Heart right ventricle (tissue), 16 donors: ENCODE data around the gene RPS6KA3. TPM values are rescaled to one million over a fixed set of nuclear protein-coding genes. Genes with fewer than 3 reads are reported as not detected.

ENCODE experiments used
- ATAC-seq, 8 donors: fragments of 200-7000 bp; cut with Tn5 transposase; one replicate each; pipeline ENCODE4 v1.9.1; 2020; ENCODE audit warnings: mild to moderate bottlenecking in 8 of 8, moderate library complexity in 8 of 8, moderate number of reproducible peaks in 1 of 8
- DNase-seq, 2 donors: peaks; one replicate each; pipeline ENCODE4 v3.0.0-alpha.2; 2020
- H3K27ac ChIP-seq, 10 donors: fragments of 200-600 bp; sonication (generic) in 2 of 10; one replicate each; pipeline versions ENCODE4 v1.5.0 to v1.8.0; 2020 to 2022; ENCODE audit warnings: mild to moderate bottlenecking in 3 of 10
- H3K27me3 ChIP-seq, 7 donors: fragments of 200-600 bp; one replicate each; pipeline ENCODE4 v1.8.0; 2021 to 2022; ENCODE audit warnings: mild to moderate bottlenecking in 2 of 7
- H3K36me3 ChIP-seq, 9 donors: fragments of 200-600 bp; sonication (generic) in 1 of 9; one replicate each; pipeline versions ENCODE4 v1.5.0 to v1.8.0; 2020 to 2022; ENCODE audit warnings: mild to moderate bottlenecking in 2 of 9
- H3K4me1 ChIP-seq, 9 donors: fragments of 200-600 bp; sonication (generic) in 1 of 9; one replicate each; pipeline versions ENCODE4 v1.5.0 to v1.8.0; 2020 to 2022; ENCODE audit warnings: mild to moderate bottlenecking in 4 of 9
- H3K4me3 ChIP-seq, 10 donors: fragments of 200-600 bp; sonication (generic) in 2 of 10; one replicate each; pipeline versions ENCODE4 v1.5.0 to v1.8.0; 2020 to 2022; ENCODE audit warnings: mild to moderate bottlenecking in 7 of 10, moderate library complexity in 2 of 10
- H3K9me3 ChIP-seq, 11 donors: fragments of 200-600 bp in 10 of 11; sonication (generic) in 2 of 11; one replicate each; pipeline versions ENCODE4 v1.5.0 to v1.8.0; 2013 to 2022; ENCODE audit warnings: mild to moderate bottlenecking in 2 of 11, control low read depth in 1 of 11, moderate library complexity in 1 of 11
- CTCF ChIP-seq, 9 donors: fragments of 200-600 bp; sonication (generic) in 2 of 9; IDR thresholded peaks; one replicate each; pipeline versions ENCODE4 v1.5.0 to v1.8.0; 2021 to 2022; ENCODE audit warnings: antibody characterized with exemption in 9 of 9, mild to moderate bottlenecking in 5 of 9, moderate library complexity in 1 of 9
- WGBS, 2 donors: extraction: QIAGEN DNeasy Blood & Tissue Kit; methylation state at CpG; one replicate each; pipeline ENCODE4 v1.1.7; 2013; ENCODE audit warnings: inconsistent platforms in 1 of 2; 5-methylcytosine and 5-hydroxymethylcytosine counted together
- intact Hi-C, 10 donors: fragments of 100-400 bp; cut with DNase I; formaldehyde crosslinking; loops; one replicate each; pipeline versions ENCODE4 v1.11.1 to v1.14.2; 2022
- long read RNA-seq, 3 donors: library from polyadenylated mRNA; unstranded; transcript quantifications; one replicate each; pipeline ENCODE4 v2.0.0, GENCODE V29; 2020 to 2021
- polyA plus RNA-seq, 2 donors: library from polyadenylated mRNA; stranded (reverse); fragments of 200-250 nt; gene quantifications; one replicate each; pipeline ENCODE4 v1.2.3, GENCODE V29; 2013
- total RNA-seq, 10 donors: library from RNA; stranded (reverse); fragmentation: NEBNext Ultra II Directional in 3 of 10; extraction: Animal tissue kit (Norgen Biotek cat#: 25700) in 3 of 10; gene quantifications; one replicate each; pipeline versions ENCODE4 v1.2.1 to v1.2.4, GENCODE V29; 2021 to 2023
- donor health status: Arrhythmogenic right ventricular cardiomyopathy.
- donor health status: ischemic (EF 13 %, LVEDD 7.1; RV severe dilation, severe dysfunction).
- donor health status: healthy with polysubstance abuse.
- donor health status: DM: no; HTN: yes; CAD: no.
- donor health status: DM: no; HTN: no; CAD: no.
- donor health status: ischemic (EF 25% LVEDD 6.9; RV normal size, moderate dysfunction).
- donor health status: ischemic (EF 25% LVEDD 5.7; RV mildly dilated, moderate dysfunction).
- donor health status: healthy.
- donor health status: DM: yes; HTN: yes; CAD: no.
- donor health status: Ischemic cardiomyopathy.
- donor health status: ischemic (EF 35%, LVEDD 5.7; RV mildly dilated, moderate dysfunction).
- donor health status: nonischemic (EF 11% LVEDD 7.7; RV severe dilation, severe dysfunction).
- donor health status: DM: yes; HTN: yes; CAD: no.
- donor health status: PGD.
- donor health status: ischemic (EF 29% LVEDD 5.4; RV normal size, mild dysfunction).
- donor health status: nonischemic (EF 23%, LVEDD 6.1; RV moderate dilation, normal function).

The RPS6KA3 gene
- total RNA-seq (10 to 100 TPM; 22.4 to 42.5 (median 35.1) TPM), polyA plus RNA-seq (10 to 100 TPM in 1 of 2 donors, 1 to 10 TPM in 1; 6.7 to 14.8 TPM)
- long read RNA-seq, donor 1, full-length matches to known transcripts, result 52 of 73 reads
- long read RNA-seq, donor 1, partial matches to known transcripts, result 1 of 73 reads
- long read RNA-seq, donor 1, other reads (novel, unspliced or antisense), result 20 of 73 reads
- long read RNA-seq, donor 2, full-length matches to known transcripts, result 42 of 64 reads
- long read RNA-seq, donor 2, partial matches to known transcripts, result 2 of 64 reads
- long read RNA-seq, donor 2, other reads (novel, unspliced or antisense), result 20 of 64 reads
- long read RNA-seq, donor 3, full-length matches to known transcripts, result 15 of 32 reads
- long read RNA-seq, donor 3, partial matches to known transcripts, result 8 of 32 reads
- long read RNA-seq, donor 3, other reads (novel, unspliced or antisense), result 9 of 32 reads

GRCh38 chrX:20266810-20267606 lies at the start of gene RPS6KA3:
TSS of gene RPS6KA3 (minus strand) at chrX:20266909. CDS start at chrX:20266632, 277 bp downstream.
- ATAC-seq, result peak; percentile 93 to 98 (median 96)

DNA sequence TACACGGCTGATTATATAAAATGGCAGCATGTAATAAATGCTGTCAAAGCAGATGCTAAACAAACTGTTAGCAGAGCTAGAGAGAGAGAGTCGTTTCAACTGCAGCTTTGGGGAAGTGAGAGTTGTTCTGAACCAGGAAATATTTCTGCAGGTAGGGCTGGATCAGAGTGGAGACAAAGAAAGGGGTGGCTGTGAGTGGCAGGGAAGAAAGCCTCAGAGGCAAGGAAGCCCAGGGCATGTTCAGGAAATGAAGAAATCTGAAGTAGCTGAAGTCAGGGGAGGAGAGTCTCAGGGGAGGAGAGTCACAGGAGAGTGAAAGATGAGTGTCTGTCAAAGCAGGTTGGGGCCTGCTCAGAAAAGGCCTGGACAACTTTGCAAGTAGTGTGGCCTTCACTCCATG lies 48.4 kb upstream of the RPS6KA3 start:
- DNase-seq, result no peak
- intact Hi-C loops, result no loop called here
- no peak for ATAC-seq
- no peak for TF ChIP-seq CTCF (IDR thresholded peaks at IDR 0.05)
- peaks cover 0 to 4% (median 0%) of the 10 kb centered on the region in 7 donors for H3K27me3 ChIP-seq
- H3K4me1 ChIP-seq, result no peaks in the 10 kb centered on the region
- H3K4me3 ChIP-seq, result no peak overlapping the region
- no peaks in the 10 kb centered on the region for H3K36me3 ChIP-seq
- H3K27ac ChIP-seq, result no peak overlapping the region
- H3K9me3 ChIP-seq, result no peaks in the 10 kb centered on the region
- WGBS, 2 donors, result 57 to 70% methylated on average over 2 of the region's 2 CpGs

More at GRCh38 chrX:20266810-20267606, at the start of gene RPS6KA3:
- H3K27me3 ChIP-seq, result peaks cover 0 to 45% (median 0%) of the 10 kb centered on the region in 7 donors
- DNase-seq, result peak; percentile 89 to 90
- WGBS, 2 donors, result 1% methylated on average over 45 to 74 of the region's 77 CpGs
- peak within 1 kb of the TSS; percentile 58 to 91 (median 84) for H3K27ac ChIP-seq
- TF ChIP-seq CTCF (IDR thresholded peaks at IDR 0.05), result no peak
- peak within 1 kb of the TSS; percentile 41 to 75 (median 70) for H3K4me3 ChIP-seq
- no peaks in the 10 kb centered on the region for H3K36me3 ChIP-seq
- H3K9me3 ChIP-seq, result no peaks in the 10 kb centered on the region
- intact Hi-C loops, result loop anchor here in 4 of 10 donors (5.0 to 10.0 kb wide), 3 partner anchors 50 to 122 kb away; partner anchors contain the start of gene EIF1AX (in 1 of the 4)
- H3K4me1 ChIP-seq, result peaks cover 0 to 28% (median 16%) of the 10 kb centered on the region in 9 donors

GRCh38 chrX:20313899-20314298 lies 47.2 kb upstream of the RPS6KA3 start:
- no peak for DNase-seq
- ATAC-seq, result no peak
- 78 to 94% methylated on average over 1 of the region's 1 CpG for WGBS, 2 donors
- H3K4me3 ChIP-seq, result no peak overlapping the region
- no peak for TF ChIP-seq CTCF (IDR thresholded peaks at IDR 0.05)
- H3K9me3 ChIP-seq, result no peaks in the 10 kb centered on the region
- H3K27ac ChIP-seq, result no peak overlapping the region
- intact Hi-C loops, result no loop called here
- no peaks in the 10 kb centered on the region for H3K36me3 ChIP-seq
- H3K27me3 ChIP-seq, result peaks cover 0 to 4% (median 0%) of the 10 kb centered on the region in 7 donors
- H3K4me1 ChIP-seq, result no peaks in the 10 kb centered on the region

GRCh38 chrX:20312018-20312417 lies 45.3 kb upstream of the RPS6KA3 start:
- ATAC-seq (no peak), DNase-seq (no peak)
- no peak for TF ChIP-seq CTCF (IDR thresholded peaks at IDR 0.05)
- intact Hi-C loops, result no loop called here
- peaks cover 0 to 3% (median 0%) of the 10 kb centered on the region in 7 donors for H3K27me3 ChIP-seq
- WGBS, 2 donors, result 85% methylated on average over 1 of the region's 1 CpG
- H3K4me1 ChIP-seq, result no peaks in the 10 kb centered on the region
- H3K9me3 ChIP-seq, result no peaks in the 10 kb centered on the region
- H3K4me3 ChIP-seq, result no peak overlapping the region
- H3K36me3 ChIP-seq, result no peaks in the 10 kb centered on the region
- no peak overlapping the region for H3K27ac ChIP-seq
